MCF 10A (cell line): ENCODE measurements around the gene FOXP1. TPM values are rescaled to one million over a fixed set of nuclear protein-coding genes. Genes with fewer than 3 reads are reported as not detected.

Experiments
- BruUV-seq: library from RNA; stranded (reverse); fragments of 400-500 nt; replicated peaks from 2 replicates; lab custom pipeline; 2021; lab: Mats Ljungman, UMichigan
- CTCF ChIA-PET: fragments of 300-600 bp; sonication (Branson Sonifier 250); formaldehyde crosslinking; extraction: SDS; loops from one replicate; lab custom pipeline; 2021; ENCODE audit warnings: antibody characterized with exemption, inconsistent platforms; lab: Yijun Ruan, JAX
- POLR2A ChIA-PET: fragments of 300-600, 350-650 bp; sonication (Branson Sonifier 250); formaldehyde crosslinking; extraction: SDS; loops from one replicate; lab custom pipeline; 2020; ENCODE audit warnings: antibody characterized with exemption, inconsistent platforms; lab: Yijun Ruan, JAX
- DNase-seq: peaks from one replicate; pipeline ENCODE4 v3.0.0-alpha.2; 2018; ENCODE audit not compliant: unreplicated experiment
- H3K27ac Mint-ChIP-seq: one replicate; pipeline ENCODE4 v1.8.0; 2022; ENCODE audit warnings: mild to moderate bottlenecking, low read depth, mixed read lengths; ENCODE audit not compliant: unreplicated experiment
- H3K27me3 Mint-ChIP-seq: one replicate; pipeline ENCODE4 v1.8.0; 2022; ENCODE audit warnings: mixed read lengths; ENCODE audit not compliant: insufficient read depth, unreplicated experiment
- H3K36me3 Mint-ChIP-seq: one replicate; pipeline ENCODE4 v1.8.0; 2022; ENCODE audit warnings: mild to moderate bottlenecking, moderate library complexity, mixed read lengths; ENCODE audit not compliant: insufficient read depth, unreplicated experiment
- H3K4me1 Mint-ChIP-seq: one replicate; pipeline ENCODE4 v1.8.0; 2022; ENCODE audit warnings: mixed read lengths; ENCODE audit not compliant: insufficient read depth, unreplicated experiment
- H3K4me3 Mint-ChIP-seq: one replicate; pipeline ENCODE4 v1.8.0; 2022; ENCODE audit warnings: mild to moderate bottlenecking, moderate library complexity, mixed read lengths; ENCODE audit not compliant: unreplicated experiment
- H3K9me3 Mint-ChIP-seq: one replicate; pipeline ENCODE4 v1.8.0; 2022; ENCODE audit warnings: mixed read lengths; ENCODE audit not compliant: unreplicated experiment
- CTCF ChIP-seq: fragments of 200-600 bp; IDR thresholded peaks from one replicate; pipeline ENCODE4 v1.8.0; 2022; ENCODE audit warnings: antibody characterized with exemption, mild to moderate bottlenecking; ENCODE audit not compliant: unreplicated experiment
- intact Hi-C: fragments of 100-400 bp; cut with micrococcal nuclease; formaldehyde crosslinking; loops from 2 replicates; pipeline ENCODE4 v1.14.1; 2022
- total RNA-seq: library from RNA; stranded (reverse); gene quantifications from 2 replicates; pipeline ENCODE4 v1.2.3, GENCODE V29; 2022

Gene FOXP1
- total RNA-seq, 1 experiment from 2014 or later: 49.0 TPM

GRCh38 chr3:71468311-71469137 is 115.0 kb downstream of the FOXP1 start:
- H3K9me3 Mint-ChIP-seq: no peaks in the 10 kb centered on the region
- H3K4me1 Mint-ChIP-seq: peaks cover 15% of the 10 kb centered on the region
- POLR2A ChIA-PET: no interaction called here
- H3K27ac Mint-ChIP-seq: no peak overlapping the region
- CTCF ChIA-PET: no interaction called here
- no peak for DNase-seq
- H3K27me3 Mint-ChIP-seq: no peaks in the 10 kb centered on the region
- no TSS peak for BruUV-seq
- H3K4me3 Mint-ChIP-seq: no peak overlapping the region
- no peak for TF ChIP-seq CTCF
- no peaks in the 10 kb centered on the region for H3K36me3 Mint-ChIP-seq
- intact Hi-C loops: no loop called here

- Mint-ChIP-seq H3K27me3 (no peaks in the 10 kb centered on the region), H3K4me1 (peaks cover 32% of the 10 kb centered on the region), H3K36me3 (no peaks in the 10 kb centered on the region), H3K4me3 (no peak overlapping the region), H3K27ac (peak overlapping the region; percentile 52), H3K9me3 (no peaks in the 10 kb centered on the region)
- TF ChIP-seq CTCF: no peak
- intact Hi-C loops: no loop called here
- ChIA-PET POLR2A (interaction anchor here (0.7 to 1.6 kb wide), 5 partner anchors 8 to 111 kb away, joined by 3 to 4 read pairs (median 3); no protein-coding TSS in a partner anchor), CTCF (interaction anchor here (0.5 to 0.9 kb wide), 2 partner anchors 175 to 658 kb away, joined by 3 read pairs; no protein-coding TSS in a partner anchor)
- BruUV-seq: no TSS peak
- DNase-seq: peak; percentile 79
Measured at GRCh38 chr3:71466483-71466882, 117.0 kb downstream of the FOXP1 start.

- peak overlapping the region; percentile 52 for H3K27ac Mint-ChIP-seq
- H3K4me1 Mint-ChIP-seq: peaks cover 34% of the 10 kb centered on the region
- H3K27me3 Mint-ChIP-seq: no peaks in the 10 kb centered on the region
- BruUV-seq: no TSS peak
- POLR2A ChIA-PET: interaction anchor here (1.1 to 1.6 kb wide), 3 partner anchors 31 to 68 kb away, joined by 3 to 4 read pairs (median 3); no protein-coding TSS in a partner anchor
- H3K4me3 Mint-ChIP-seq: no peak overlapping the region
- no peak for DNase-seq
- intact Hi-C loops: no loop called here
- TF ChIP-seq CTCF: no peak
- CTCF ChIA-PET: interaction anchor here (1.1 kb wide), 1 partner anchor 22 kb away, joined by 3 read pairs; no protein-coding TSS in a partner anchor
- H3K9me3 Mint-ChIP-seq: no peaks in the 10 kb centered on the region
- no peaks in the 10 kb centered on the region for H3K36me3 Mint-ChIP-seq
Measured at GRCh38 chr3:71465371-71466036, 118.0 kb downstream of the FOXP1 start.

- ChIA-PET POLR2A (interaction anchor here (0.6 to 1.0 kb wide), 2 partner anchors 31 to 401 kb away, joined by 4 read pairs; no protein-coding TSS in a partner anchor), CTCF (interaction anchor here (1.1 kb wide), 1 partner anchor 21 kb away, joined by 3 read pairs; no protein-coding TSS in a partner anchor)
- H3K27ac Mint-ChIP-seq: no peak overlapping the region
- no TSS peak for BruUV-seq
- H3K36me3 Mint-ChIP-seq: no peaks in the 10 kb centered on the region
- no peaks in the 10 kb centered on the region for H3K9me3 Mint-ChIP-seq
- intact Hi-C loops: no loop called here
- H3K27me3 Mint-ChIP-seq: no peaks in the 10 kb centered on the region
- no peak overlapping the region for H3K4me3 Mint-ChIP-seq
- TF ChIP-seq CTCF: no peak
- H3K4me1 Mint-ChIP-seq: peaks cover 34% of the 10 kb centered on the region
- DNase-seq: no peak
Measured at GRCh38 chr3:71464613-71465012, 118.9 kb downstream of the FOXP1 start.
